HG03432 (cell line): Measurements from ENCODE around the gene BMP8B.
"Not testable (repeated sequence)": the region's sequence is repeated elsewhere in the genome, so short reads cannot be mapped to it uniquely, and the experiment has no call there.

Experiments used
- ATAC-seq: cut with Tn5 transposase; IDR thresholded peaks from one replicate; pipeline ENCODE4 v1.9.1; 2021; ENCODE audit warnings: mild to moderate bottlenecking, moderate library complexity; ENCODE audit not compliant: unreplicated experiment

BMP8B gene

GRCh38 chr1:39779137-39779536, 9.5 kb downstream of the BMP8B start:
- no peak for ATAC-seq

DNA sequence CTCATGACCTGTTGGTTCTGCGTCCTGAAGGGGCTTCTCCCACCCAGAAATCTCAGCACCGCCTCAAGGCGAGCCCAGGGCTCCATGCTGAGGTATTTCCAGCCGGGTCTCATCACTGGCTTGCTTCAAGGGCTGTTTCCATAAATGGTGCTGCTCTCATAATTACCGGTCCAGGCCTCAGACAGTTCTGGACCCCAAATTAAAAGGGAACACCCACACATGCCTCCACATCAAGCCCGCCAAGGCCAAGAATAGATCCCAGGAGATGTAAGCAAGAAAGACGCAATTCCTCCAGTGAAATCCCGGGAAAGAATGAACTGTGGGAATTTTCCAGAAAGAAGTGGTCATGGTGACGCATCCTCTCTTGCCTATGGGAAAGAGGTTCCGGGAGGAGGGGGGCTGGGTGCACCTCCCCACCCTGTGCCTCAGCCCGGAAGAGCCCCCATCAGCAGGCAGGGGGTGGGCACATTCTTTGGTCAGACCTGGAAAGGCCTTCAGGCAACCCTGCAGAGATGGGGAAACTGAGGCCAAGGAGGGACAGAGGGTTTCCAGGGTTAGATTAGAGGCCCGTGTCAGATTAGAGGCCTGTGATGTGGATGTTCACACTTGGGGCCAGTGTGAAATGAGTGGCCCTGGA, 10.1 kb downstream of the BMP8B start:
- not testable (repeated sequence) for ATAC-seq

- ATAC-seq: not testable (repeated sequence)
Observed at GRCh38 chr1:39777896-39778295, 10.8 kb downstream of the BMP8B start.

DNA sequence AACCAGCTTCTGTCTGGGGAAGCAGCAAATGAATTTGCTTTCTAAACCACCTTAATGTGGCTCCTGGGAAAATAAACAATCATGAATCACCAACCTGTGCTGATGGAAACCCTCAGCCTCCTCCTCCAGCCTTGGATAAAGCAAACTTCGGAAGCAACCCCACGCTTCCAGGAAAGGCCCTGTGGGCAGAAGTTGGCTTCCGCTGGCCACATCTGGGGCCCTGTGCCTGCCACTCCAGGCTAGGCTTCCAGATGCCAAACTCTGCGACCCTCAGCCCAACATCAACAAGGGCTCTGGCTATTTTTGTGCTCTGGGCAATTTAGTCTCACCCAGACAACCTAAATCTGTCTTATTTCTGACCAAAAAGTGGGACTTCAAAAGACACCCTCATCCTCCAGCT, 11.4 kb downstream of the BMP8B start:
- no peak for ATAC-seq

DNA sequence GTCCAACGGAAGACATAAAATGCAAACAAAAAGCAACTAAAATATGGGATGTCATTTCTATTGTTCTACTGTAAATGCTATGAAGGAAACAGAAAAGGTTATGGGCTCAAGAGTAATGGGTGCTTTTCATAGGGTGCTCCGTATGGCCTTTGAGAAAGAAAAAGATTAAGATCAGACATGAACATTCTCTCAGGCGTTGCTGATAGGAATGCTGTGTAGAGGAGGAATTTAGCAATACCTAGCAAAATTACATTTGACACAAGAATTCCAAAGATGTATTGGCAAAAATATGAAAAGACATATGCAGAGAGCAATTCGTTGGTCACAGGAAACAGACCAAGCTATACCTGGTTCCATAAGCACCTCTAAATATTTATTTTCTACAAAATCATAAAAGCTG, 11.8 kb downstream of the BMP8B start:
- no peak for ATAC-seq

DNA sequence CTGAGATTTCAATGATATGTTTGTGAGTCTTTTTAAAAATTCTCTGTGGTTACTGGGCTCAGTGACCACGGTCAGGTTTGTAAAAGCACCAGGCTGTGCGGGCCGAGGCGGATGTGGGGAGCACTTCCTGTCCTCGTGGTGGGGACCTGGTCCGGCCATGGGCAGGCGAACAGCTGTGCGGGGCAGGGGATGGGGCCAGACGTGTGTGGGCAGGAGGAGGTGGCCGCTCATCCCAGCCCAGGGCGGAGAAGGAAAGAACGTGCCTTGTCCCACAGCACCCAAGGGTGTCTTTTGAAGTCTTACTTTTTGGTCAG, 12.3 kb downstream of the BMP8B start:
- peak; percentile 57 for ATAC-seq

GRCh38 chr1:39775676-39776399, 12.8 kb downstream of the BMP8B start:
- peak; percentile 43 for ATAC-seq

- ATAC-seq: not testable (repeated sequence)
Observed at GRCh38 chr1:39775141-39775540, 13.5 kb downstream of the BMP8B start.

DNA sequence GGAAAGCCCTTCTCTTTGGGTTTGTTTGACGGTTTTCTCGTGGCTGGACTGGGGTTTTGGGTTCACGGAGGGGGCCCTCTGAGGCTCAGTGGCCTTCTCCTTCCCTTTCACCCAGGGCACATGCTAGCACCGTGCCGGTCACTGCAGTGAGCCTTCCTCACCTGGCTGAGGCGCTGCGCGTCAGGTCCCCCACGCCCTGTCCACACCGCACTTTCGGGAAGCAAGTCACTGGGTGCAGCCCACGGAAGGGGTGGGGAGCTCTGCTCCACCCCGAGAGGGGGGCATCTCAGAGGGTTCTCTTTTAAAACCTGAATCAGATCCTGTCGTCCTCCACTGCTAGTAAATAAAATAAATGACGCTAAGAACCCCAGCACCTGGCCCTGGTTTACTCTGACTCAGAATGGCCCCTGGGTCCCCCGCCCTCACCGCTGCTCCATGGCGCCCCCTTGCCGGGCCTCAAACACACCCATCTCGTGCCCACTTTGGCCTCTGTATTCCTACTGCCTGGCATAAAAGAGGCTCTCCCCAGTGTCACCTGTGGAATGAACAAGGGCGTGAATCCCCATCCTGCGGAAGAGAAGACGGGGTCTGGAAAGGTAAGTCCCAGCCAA, 15.2 kb downstream of the BMP8B start:
- ATAC-seq: not testable (repeated sequence)

GRCh38 chr1:39771022-39771532, 17.6 kb downstream of the BMP8B start, which contains the start of gene OXCT2:
TSS of gene OXCT2 (minus strand) at chr1:39771348. CDS start at chr1:39771255, 93 bp downstream.
- ATAC-seq: peak; percentile 36

DNA sequence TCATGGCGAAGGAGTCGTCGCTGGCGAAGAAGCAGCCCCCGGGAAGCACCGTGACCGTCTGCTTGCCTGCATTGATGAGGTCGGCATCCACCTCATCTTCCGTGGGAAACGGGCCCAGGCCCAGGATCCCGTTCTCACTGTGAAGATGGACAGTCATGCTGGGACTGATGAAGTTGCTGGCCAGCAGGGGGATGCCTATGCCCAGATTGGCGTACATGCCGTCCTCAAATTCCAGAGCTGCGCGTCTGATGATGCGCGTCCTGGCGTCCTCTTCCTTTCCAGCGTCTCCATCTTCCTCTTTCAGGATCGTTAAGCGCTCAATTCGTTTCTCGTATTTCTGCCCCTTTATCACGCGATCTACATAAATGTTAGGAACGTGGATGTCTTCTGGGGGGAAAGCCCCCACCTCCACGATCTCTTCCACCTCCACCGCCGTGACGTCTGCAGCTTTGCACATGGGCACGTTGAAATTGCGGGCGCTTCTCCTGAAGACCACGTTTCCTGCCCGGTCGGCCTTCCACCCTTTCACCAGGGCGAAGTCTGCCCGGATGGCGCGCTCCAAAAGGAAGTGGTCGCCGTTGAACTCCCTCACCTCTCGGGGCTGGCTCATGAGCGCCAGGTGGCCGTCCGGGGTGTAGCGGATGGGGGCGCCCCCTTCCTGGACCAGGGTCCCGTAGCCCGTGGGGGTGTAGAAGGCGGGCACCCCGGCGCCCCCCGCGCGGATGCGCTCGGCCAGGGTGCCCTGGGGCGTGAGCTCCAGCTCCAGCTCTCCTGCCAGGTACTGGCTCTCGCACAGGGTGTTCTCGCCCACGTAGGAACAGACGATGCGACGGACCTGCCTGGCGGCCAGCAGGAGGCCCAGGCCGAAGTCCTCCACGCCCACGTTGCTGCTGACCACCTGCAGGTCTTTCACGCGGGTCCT, 18.3 kb downstream of the BMP8B start:
- ATAC-seq: peak; percentile 51

DNA sequence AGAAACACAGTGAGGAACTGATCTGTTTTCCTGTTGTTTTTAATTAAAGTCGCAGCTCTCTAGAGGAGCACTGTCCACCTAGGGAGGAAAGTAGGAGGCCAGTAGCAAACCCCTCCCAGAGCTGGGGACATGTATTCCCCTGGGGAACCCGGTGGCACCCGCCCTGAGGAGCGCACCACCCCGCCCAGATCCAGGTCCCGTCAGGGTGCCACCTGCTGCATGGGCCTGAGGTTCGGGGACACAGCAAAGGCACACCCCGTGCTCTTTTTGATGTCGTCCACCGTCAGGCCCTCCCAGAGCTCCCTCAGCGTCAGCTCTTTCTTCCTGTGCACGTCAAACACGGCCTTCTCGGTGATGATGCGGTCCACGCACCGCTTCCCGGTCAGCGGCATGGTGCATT, 19.2 kb downstream of the BMP8B start:
- ATAC-seq: not testable (repeated sequence)

DNA sequence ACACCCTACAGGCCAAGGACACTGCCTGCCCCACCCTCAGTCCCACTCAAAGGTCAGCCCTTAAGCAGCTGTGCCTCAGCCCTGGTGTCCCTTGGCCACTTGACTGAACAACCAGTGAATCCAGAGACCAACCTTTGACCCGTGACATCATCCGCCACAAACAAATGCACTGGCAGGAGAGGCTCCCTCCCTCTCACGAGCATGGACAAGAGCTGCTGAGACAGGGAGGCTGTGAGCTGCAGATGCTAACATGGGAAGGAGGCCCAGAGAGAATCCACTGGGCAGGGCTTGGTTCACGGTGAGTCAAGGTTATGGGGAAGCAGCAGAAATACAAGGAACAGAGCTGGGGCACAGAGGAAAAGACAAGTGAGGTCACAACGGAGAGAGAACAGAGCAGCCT, 22.2 kb downstream of the BMP8B start:
- ATAC-seq: not testable (repeated sequence)

DNA sequence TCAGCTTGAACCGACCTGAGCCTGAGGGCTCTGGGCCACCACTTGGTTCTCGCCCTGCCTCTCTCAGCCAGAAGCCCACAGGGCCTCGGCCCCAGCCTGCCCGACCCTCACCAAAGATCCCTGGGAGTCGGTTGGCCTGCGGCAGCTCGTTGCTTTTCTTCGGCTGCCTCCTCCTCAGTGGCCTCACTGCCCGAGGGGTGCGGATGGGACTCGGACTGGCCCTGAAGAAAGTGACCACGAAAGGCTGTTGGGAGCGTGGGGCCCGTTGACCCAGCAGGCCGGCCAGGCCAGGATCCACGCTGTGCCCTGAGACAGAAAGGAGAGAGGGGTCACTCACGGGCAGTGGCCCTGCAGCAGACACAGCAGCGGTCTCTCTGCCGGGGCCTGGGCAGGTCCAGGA, 24.2 kb downstream of the BMP8B start:
- not testable (repeated sequence) for ATAC-seq

DNA sequence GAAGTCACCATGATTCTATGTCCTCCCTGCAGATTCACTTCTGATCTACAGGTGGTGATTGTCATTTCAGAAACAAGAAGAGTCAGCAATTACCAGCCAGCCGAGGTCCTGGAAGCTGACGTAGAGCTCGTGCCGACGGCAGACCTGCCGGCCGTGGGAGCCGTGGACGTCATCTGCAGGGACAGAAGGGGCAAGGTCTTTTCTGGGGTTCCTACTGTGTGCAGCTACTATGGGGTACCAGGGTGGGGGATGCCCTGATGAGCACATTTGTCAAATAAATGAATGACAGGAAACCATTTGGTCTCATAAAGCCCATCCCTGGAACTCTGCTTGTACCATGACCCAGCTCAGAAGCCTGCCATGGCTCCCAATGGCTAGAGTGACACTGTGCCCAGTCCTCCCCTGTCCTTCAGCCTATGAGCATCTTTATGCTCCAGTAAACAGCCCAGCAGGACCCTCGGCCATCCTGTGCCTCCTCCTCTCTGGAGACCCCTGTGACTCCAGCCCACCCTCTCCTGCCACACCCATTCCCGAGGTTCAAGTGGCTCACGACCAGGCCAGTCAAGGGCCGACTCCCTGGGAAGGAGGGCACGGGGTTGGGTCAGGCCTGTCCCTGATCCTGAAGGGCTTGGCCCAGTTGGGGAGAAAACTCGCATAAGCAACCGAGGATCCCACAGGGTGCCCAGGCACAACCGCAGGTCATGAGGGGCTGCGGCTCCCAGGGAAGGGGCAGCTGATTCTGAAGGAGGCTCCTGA, 24.9 kb downstream of the BMP8B start:
- ATAC-seq: not testable (repeated sequence)

- no peak for ATAC-seq
Observed at GRCh38 chr1:39762550-39763540, 25.8 kb downstream of the BMP8B start.

- no peak for ATAC-seq
Observed at GRCh38 chr1:39761557-39762260, 27.0 kb downstream of the BMP8B start.

DNA sequence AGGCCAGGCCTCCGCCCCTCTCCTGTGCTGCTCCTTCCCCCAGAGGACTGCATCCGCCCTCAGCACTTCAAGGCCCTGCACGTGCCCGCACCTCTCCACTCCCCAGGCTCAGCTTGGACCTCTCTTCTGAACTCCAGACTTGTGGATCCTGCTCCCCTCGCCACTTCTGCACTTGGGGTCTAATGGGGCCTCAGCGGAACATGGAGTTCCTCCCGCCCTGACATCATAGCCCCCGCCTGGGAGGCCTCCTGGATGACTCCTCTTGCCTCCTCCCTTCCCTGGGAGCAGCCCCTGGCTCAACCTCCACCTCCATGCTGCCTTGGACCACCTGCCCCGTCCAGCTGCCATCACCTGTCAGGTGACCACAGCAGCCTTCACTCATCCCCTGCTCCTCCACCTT, 27.6 kb downstream of the BMP8B start:
- no peak for ATAC-seq
